ENCODE data around the gene TRIM44.
A peak's percentile ranks its signal among the peaks of the same experiment; 100 is the strongest.

Gene TRIM44

DNA sequence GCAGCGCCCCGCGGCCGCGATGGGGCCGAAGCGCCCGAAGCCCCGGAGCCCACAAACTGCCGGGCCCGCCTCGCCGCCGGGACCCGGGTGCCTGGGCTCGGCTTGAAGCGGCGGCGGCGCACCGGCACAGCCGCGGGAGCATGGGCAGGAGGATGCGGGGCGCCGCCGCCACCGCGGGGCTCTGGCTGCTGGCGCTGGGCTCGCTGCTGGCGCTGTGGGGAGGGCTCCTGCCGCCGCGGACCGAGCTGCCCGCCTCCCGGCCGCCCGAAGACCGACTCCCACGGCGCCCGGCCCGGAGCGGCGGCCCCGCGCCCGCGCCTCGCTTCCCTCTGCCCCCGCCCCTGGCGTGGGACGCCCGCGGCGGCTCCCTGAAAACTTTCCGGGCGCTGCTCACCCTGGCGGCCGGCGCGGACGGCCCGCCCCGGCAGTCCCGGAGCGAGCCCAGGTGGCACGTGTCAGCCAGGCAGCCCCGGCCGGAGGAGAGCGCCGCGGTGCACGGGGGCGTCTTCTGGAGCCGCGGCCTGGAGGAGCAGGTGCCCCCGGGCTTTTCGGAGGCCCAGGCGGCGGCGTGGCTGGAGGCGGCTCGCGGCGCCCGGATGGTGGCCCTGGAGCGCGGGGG is 44.0 kb upstream of the TRIM44 start:
- peak overlapping the region; percentile 87 for H3K4me3 ChIP-seq (replicated peaks; ENCODE audit: low read depth, low read length)
- TF ChIP-seq, protein P1, sequence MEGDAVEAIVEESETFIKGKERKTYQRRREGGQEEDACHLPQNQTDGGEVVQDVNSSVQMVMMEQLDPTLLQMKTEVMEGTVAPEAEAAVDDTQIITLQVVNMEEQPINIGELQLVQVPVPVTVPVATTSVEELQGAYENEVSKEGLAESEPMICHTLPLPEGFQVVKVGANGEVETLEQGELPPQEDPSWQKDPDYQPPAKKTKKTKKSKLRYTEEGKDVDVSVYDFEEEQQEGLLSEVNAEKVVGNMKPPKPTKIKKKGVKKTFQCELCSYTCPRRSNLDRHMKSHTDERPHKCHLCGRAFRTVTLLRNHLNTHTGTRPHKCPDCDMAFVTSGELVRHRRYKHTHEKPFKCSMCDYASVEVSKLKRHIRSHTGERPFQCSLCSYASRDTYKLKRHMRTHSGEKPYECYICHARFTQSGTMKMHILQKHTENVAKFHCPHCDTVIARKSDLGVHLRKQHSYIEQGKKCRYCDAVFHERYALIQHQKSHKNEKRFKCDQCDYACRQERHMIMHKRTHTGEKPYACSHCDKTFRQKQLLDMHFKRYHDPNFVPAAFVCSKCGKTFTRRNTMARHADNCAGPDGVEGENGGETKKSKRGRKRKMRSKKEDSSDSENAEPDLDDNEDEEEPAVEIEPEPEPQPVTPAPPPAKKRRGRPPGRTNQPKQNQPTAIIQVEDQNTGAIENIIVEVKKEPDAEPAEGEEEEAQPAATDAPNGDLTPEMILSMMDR (IDR thresholded peaks at IDR 0.05; ENCODE audit: low read depth, low read length, missing control alignments), result no peak
- no peak for DNase-seq (ENCODE audit: extremely low read depth, low read depth)

DNA sequence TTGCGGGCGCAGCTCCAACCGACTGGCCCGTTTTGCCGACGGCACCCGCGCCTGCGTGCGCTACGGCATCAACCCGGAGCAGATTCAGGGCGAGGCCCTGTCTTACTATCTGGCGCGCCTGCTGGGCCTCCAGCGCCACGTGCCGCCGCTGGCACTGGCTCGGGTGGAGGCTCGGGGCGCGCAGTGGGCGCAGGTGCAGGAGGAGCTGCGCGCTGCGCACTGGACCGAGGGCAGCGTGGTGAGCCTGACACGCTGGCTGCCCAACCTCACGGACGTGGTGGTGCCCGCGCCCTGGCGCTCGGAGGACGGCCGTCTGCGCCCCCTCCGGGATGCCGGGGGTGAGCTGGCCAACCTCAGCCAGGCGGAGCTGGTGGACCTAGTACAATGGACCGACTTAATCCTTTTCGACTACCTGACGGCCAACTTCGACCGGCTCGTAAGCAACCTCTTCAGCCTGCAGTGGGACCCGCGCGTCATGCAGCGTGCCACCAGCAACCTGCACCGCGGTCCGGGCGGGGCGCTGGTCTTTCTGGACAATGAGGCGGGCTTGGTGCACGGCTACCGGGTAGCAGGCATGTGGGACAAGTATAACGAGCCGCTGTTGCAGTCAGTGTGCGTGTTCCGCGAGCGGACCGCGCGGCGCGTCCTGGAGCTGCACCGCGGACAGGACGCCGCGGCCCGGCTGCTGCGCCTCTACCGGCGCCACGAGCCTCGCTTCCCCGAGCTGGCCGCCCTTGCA is 43.3 kb upstream of the TRIM44 start:
- DNase-seq (ENCODE audit: extremely low read depth, low read depth), result no peak
- TF ChIP-seq, protein P1 (IDR thresholded peaks at IDR 0.05; ENCODE audit: low read depth, low read length, missing control alignments), result no peak

DNA sequence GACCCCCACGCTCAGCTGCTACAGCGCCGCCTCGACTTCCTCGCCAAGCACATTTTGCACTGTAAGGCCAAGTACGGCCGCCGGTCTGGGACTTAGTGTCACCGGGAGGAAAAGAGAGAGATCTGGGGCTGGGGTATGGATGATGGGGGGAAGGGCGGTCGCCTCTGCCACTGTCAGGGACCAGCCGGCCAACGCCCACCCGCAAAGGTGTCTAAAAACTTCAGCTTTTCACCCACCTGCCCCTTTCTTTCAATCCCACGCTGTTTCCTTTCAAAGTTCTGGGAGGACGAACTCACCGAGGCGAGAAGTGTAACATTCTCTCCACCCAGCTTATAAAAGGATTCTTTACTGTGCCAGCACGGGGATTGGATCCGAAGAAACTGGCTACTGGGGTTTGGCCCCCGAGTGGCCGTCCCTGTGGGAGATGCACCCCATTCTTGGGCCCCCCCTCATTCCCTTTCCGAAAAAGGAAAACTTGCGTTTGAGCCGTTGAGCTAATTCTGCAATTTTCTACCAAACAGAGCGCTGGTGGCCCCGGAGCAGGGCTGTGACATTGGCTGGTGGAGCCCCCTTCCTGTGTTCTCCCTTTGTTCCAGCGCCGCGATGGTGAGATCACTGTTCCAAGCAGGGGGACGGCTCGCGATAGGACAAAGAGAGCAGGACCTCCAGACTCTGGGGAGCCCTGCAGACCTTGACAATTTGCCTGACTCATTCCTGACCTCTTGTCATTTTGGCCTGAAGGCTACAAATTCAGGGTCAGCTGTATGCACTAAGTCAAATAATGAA is 42.5 kb upstream of the TRIM44 start:
- peak overlapping the region; percentile 87 for H3K4me3 ChIP-seq (replicated peaks; ENCODE audit: low read depth, low read length)
- DNase-seq (ENCODE audit: extremely low read depth, low read depth), result no peak
- TF ChIP-seq, protein P1 (IDR thresholded peaks at IDR 0.05; ENCODE audit: low read depth, low read length, missing control alignments), result no peak

More for the DNA sequence above, 43.3 kb upstream of the TRIM44 start:
- peak overlapping the region; percentile 87 for H3K4me3 ChIP-seq (replicated peaks; ENCODE audit: low read depth, low read length)

DNA sequence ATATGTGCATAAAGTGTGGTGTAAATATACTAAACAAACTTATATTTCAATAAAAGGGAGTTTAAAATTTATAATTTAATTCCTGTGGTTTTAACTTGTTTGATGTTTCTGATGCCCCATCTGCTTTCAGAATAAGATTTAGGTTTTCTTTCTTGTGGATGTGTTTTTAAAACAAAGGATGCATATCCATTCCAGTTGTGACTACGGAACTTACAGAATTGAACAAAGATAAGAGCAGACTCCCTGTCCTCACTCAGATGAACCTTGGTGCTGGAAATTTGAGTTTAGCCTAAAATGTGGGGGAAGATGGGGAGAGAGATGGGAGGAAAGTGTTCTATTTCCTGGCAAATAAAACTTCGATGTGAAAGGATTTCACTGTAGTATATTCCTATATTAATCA is 41.8 kb upstream of the TRIM44 start:
- TF ChIP-seq, protein P1 (IDR thresholded peaks at IDR 0.05; ENCODE audit: low read depth, low read length, missing control alignments), result no peak
- H3K4me3 ChIP-seq (replicated peaks; ENCODE audit: low read depth, low read length), result peak overlapping the region; percentile 87
- DNase-seq (ENCODE audit: extremely low read depth, low read depth), result no peak

DNA sequence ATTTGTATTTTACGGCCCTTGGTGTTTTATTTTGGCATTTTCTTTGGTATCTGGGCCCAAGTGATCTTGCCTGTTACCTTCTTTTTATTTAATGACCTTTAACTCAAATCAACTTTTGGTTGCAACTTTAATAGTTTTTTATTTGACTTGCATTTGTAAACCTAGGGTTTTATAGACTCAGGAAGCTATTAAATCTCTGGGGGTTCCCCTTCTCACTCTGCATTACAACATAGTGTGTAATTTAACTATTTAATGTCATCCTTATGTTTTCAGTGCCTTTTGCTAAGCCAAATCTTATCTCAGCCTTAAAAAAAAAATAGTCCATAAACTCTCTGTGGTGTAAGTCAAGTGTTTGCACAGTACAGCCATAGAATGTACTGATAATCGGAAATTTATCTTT is 41.0 kb upstream of the TRIM44 start:
- TF ChIP-seq, protein P1 (IDR thresholded peaks at IDR 0.05; ENCODE audit: low read depth, low read length, missing control alignments), result no peak
- no peak for DNase-seq (ENCODE audit: extremely low read depth, low read depth)
- H3K4me3 ChIP-seq (replicated peaks; ENCODE audit: low read depth, low read length), result peak overlapping the region; percentile 87

DNA sequence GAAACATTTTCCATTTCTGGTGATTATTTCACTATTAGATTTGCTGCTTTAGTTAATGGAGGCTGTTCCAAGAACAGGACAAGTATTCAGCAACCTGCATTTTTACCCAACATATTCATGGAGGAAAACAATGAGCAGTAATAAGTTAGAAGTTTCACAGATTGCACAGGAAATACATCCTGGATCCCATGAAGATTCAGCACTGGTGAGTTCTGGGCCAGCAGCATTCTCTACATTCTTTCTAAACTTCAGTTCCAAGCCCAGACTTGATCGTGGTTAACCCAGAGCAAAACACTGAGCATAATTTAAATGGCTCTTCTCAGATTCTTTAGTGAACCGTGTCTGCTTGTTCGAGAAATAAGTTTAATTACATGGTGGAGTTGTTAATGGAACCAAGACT is 40.5 kb upstream of the TRIM44 start:
- DNase-seq (ENCODE audit: extremely low read depth, low read depth), result no peak
- peak overlapping the region; percentile 87; the same call in 1 of the 2 replicates for H3K4me3 ChIP-seq (replicated peaks; ENCODE audit: low read depth, low read length)
- TF ChIP-seq, protein P1 (IDR thresholded peaks at IDR 0.05; ENCODE audit: low read depth, low read length, missing control alignments), result no peak
